H9 (cell line): ENCODE results near the gene SLC34A3. TPM values are rescaled to one million over a fixed set of nuclear protein-coding genes. Genes with fewer than 3 reads are reported as not detected.

Experiments
- DNase-seq: peaks from one replicate; pipeline ENCODE4 v3.0.0-alpha.2; 2017
- H2AFZ ChIP-seq: one replicate; pipeline ENCODE4 v1.6.1; 2013; ENCODE audit warnings: mild to moderate bottlenecking, low read length, control low read depth, moderate library complexity
- H2AK5ac ChIP-seq: 2 replicates; pipeline ENCODE4 v1.6.1; 2013; ENCODE audit warnings: low read length, control low read depth, mixed read lengths; ENCODE audit not compliant: insufficient read length
- H2BK120ac ChIP-seq: one replicate; pipeline ENCODE4 v1.6.1; 2013; ENCODE audit warnings: low read depth, mild to moderate bottlenecking, low read length, control low read depth, inconsistent platforms; ENCODE audit not compliant: poor library complexity, severe bottlenecking
- H2BK12ac ChIP-seq: 2 replicates; pipeline ENCODE4 v1.6.1; 2013; ENCODE audit warnings: low read length, control low read depth, mixed read lengths, low read depth; ENCODE audit not compliant: insufficient read length
- H2BK15ac ChIP-seq: 2 replicates; pipeline ENCODE4 v1.6.1; 2013; ENCODE audit warnings: low read depth, low read length, control low read depth
- H2BK20ac ChIP-seq: one replicate; pipeline ENCODE4 v1.6.1; 2013; ENCODE audit warnings: low read depth, mild to moderate bottlenecking, low read length, control low read depth, inconsistent platforms; ENCODE audit not compliant: poor library complexity, severe bottlenecking
- H2BK5ac ChIP-seq: 2 replicates; pipeline ENCODE4 v1.6.1; 2013; ENCODE audit warnings: low read length, control low read depth, mixed read lengths; ENCODE audit not compliant: insufficient read length
- H3K14ac ChIP-seq: 2 replicates; pipeline ENCODE4 v1.6.1; 2013; ENCODE audit warnings: low read length, control low read depth; ENCODE audit not compliant: insufficient read depth
- H3K18ac ChIP-seq: 2 replicates; pipeline ENCODE4 v1.6.1; 2013; ENCODE audit warnings: low read depth, mild to moderate bottlenecking, mixed read lengths, low read length, control low read depth; ENCODE audit not compliant: insufficient read length
- H3K23ac ChIP-seq: 2 replicates; pipeline ENCODE4 v1.6.1; 2013; ENCODE audit warnings: low read length, control low read depth, mixed read lengths, low read depth; ENCODE audit not compliant: insufficient read length
- H3K23me2 ChIP-seq: 2 replicates; pipeline ENCODE4 v1.6.1; 2013; ENCODE audit warnings: low read depth, mild to moderate bottlenecking, mixed read lengths, low read length, control low read depth; ENCODE audit not compliant: insufficient read length, poor library complexity, severe bottlenecking
- H3K27ac ChIP-seq: 2 replicates; pipeline ENCODE4 v1.5.1; 2013; ENCODE audit warnings: low read length, control low read depth, mixed read lengths, low read depth; ENCODE audit not compliant: insufficient read length
- H3K27me3 ChIP-seq: 2 replicates; pipeline ENCODE4 v1.6.1; 2013; ENCODE audit warnings: low read length, control low read depth, inconsistent platforms; ENCODE audit not compliant: insufficient read depth
- H3K4ac ChIP-seq: 2 replicates; pipeline ENCODE4 v1.6.1; 2013; ENCODE audit warnings: low read depth, mild to moderate bottlenecking, control low read depth, inconsistent platforms, low read length, moderate library complexity
- H3K4me1 ChIP-seq: 2 replicates; pipeline ENCODE4 v1.6.1; 2013; ENCODE audit warnings: low read length, control low read depth, inconsistent platforms; ENCODE audit not compliant: insufficient read depth
- H3K4me2 ChIP-seq: 2 replicates; pipeline ENCODE4 v1.6.1; 2013; ENCODE audit warnings: low read length, control low read depth, mixed read lengths; ENCODE audit not compliant: insufficient read length, insufficient read depth
- H3K56ac ChIP-seq: 2 replicates; pipeline ENCODE4 v1.6.1; 2013; ENCODE audit warnings: low read depth, mild to moderate bottlenecking, mixed read lengths, low read length, control low read depth; ENCODE audit not compliant: insufficient read length
- H3K79me1 ChIP-seq: 2 replicates; pipeline ENCODE4 v1.6.1; 2013; ENCODE audit warnings: low read depth, mild to moderate bottlenecking, moderate library complexity, low read length, control low read depth, inconsistent platforms; ENCODE audit not compliant: insufficient read depth, poor library complexity, severe bottlenecking
- H3K79me2 ChIP-seq: 2 replicates; pipeline ENCODE4 v1.6.1; 2013; ENCODE audit warnings: low read length, control low read depth, inconsistent platforms; ENCODE audit not compliant: insufficient read depth
- H3K9ac ChIP-seq: 2 replicates; pipeline ENCODE4 v1.6.1; 2013; ENCODE audit warnings: low read length, control low read depth, mixed read lengths; ENCODE audit not compliant: insufficient read length; ENCODE audit errors: extremely low read depth
- H3K9me3 ChIP-seq: one replicate; pipeline ENCODE4 v1.6.1; 2013; ENCODE audit warnings: low read depth, low read length, inconsistent platforms; ENCODE audit not compliant: control insufficient read depth
- H3T11ph ChIP-seq: one replicate; pipeline ENCODE4 v1.6.1; 2013; ENCODE audit warnings: mild to moderate bottlenecking, low read length, control low read depth, inconsistent platforms
- H4K20me1 ChIP-seq: one replicate; pipeline ENCODE4 v1.6.1; 2013; ENCODE audit not compliant: control insufficient read depth, insufficient read length, insufficient read depth
- H4K5ac ChIP-seq: 2 replicates; pipeline ENCODE4 v1.6.1; 2013; ENCODE audit warnings: low read depth, mild to moderate bottlenecking, mixed read lengths, low read length, control low read depth; ENCODE audit not compliant: insufficient read length
- H4K8ac ChIP-seq: replicated peaks from 2 replicates; pipeline ENCODE4 v1.6.1; 2013; ENCODE audit warnings: low read length, control low read depth, mixed read lengths, low read depth; ENCODE audit not compliant: insufficient read length
- H4K91ac ChIP-seq: 2 replicates; pipeline ENCODE4 v1.6.1; 2013; ENCODE audit warnings: low read depth, mild to moderate bottlenecking, moderate library complexity, mixed read lengths, low read length, control low read depth; ENCODE audit not compliant: insufficient read length
- H3K27ac Mint-ChIP-seq, 3 experiments: 2 replicates in 2 of 3; 3 replicates in 1 of 3; pipeline ENCODE4 v1.8.0; 2020 to 2021; ENCODE audit warnings: mixed read lengths in 3 of 3, mild to moderate bottlenecking in 1 of 3, moderate library complexity in 1 of 3
- H3K27me3 Mint-ChIP-seq: 2 replicates; pipeline ENCODE4 v1.8.0; 2021; ENCODE audit warnings: low read depth, mild to moderate bottlenecking, moderate library complexity, mixed read lengths
- H3K36me3 Mint-ChIP-seq, 3 experiments: 2 replicates in 2 of 3; 3 replicates in 1 of 3; pipeline ENCODE4 v1.8.0; 2020 to 2021; ENCODE audit warnings: low read depth in 3 of 3, mixed read lengths in 3 of 3; ENCODE audit not compliant: insufficient read depth in 1 of 3
- H3K4me1 Mint-ChIP-seq, 2 experiments: 2 replicates each; pipeline ENCODE4 v1.8.0; 2020; ENCODE audit warnings: mixed read lengths in 2 of 2
- H3K4me3 Mint-ChIP-seq, 2 experiments: 2 replicates in 1 of 2; 3 replicates in 1 of 2; pipeline ENCODE4 v1.8.0; 2020 to 2021; ENCODE audit warnings: mild to moderate bottlenecking in 2 of 2, mixed read lengths in 2 of 2, moderate library complexity in 1 of 2
- H3K9me3 Mint-ChIP-seq, 2 experiments: 2 replicates in 1 of 2; 3 replicates in 1 of 2; pipeline ENCODE4 v1.8.0; 2020; ENCODE audit warnings: mild to moderate bottlenecking in 2 of 2, mixed read lengths in 2 of 2, moderate library complexity in 1 of 2
- WGBS: extraction: QIAGEN DNeasy Blood & Tissue Kit; methylation state at CpG from one replicate; pipeline ENCODE4 v1.1.7; 2013; ENCODE audit warnings: missing lambda C conversion rate, low lambda C conversion rate, mixed read lengths; ENCODE audit not compliant: insufficient read length; ENCODE audit errors: extremely low coverage; 5-methylcytosine and 5-hydroxymethylcytosine counted together
- total RNA-seq: library from RNA; stranded (reverse); gene quantifications from 2 replicates; pipeline ENCODE4 v1.2.1, GENCODE V29; 2021
- TF ChIP-seq, protein P1 (sequence below): fragments of 200-600 bp; sonication (generic); conservative IDR thresholded peaks from 3 replicates; pipeline ENCODE4 v1.8.0; 2021; ENCODE audit warnings: antibody characterized with exemption, mild to moderate bottlenecking

SLC34A3 gene
- total RNA-seq, 1 experiment from 2014 or later: not detected

DNA sequence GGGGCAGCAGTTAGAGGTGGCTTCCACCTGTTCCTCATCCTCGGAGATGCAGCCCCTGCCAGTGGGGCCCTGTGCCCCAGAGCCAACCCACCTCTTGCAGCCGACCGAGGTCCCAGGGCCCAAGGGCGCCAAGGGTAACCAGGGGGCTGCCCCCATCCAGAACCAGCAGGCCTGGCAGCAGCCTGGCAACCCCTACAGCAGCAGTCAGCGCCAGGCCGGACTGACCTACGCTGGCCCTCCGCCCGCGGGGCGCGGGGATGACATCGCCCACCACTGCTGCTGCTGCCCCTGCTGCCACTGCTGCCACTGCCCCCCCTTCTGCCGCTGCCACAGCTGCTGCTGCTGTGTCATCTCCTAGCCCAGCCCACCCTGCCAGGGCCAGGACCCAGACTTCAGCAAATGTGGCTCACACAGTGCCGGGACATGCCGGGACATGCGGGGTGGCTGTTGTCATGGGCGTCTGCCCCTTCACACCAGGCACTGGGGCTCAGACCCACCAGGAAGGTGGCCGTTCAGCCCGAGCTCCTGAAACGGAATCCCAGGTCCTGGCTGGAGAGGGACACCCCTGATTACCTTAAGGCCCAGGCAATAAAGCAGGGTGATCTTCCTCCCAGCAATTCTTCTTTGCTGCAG is 4.9 kb upstream of the SLC34A3 start:
- H3K4ac ChIP-seq: no peak overlapping the region
- no peaks in the 10 kb centered on the region for H3K79me1 ChIP-seq
- no peak overlapping the region for H3K4me2 ChIP-seq
- H3K4me3 Mint-ChIP-seq: no peak overlapping the region
- no peaks in the 10 kb centered on the region for H3K79me2 ChIP-seq
- no peak overlapping the region for H4K91ac ChIP-seq
- WGBS: no CpG with 5 or more reads among the region's 21 CpGs
- no peaks in the 10 kb centered on the region for H3K9me3 Mint-ChIP-seq
- no peak overlapping the region for H4K8ac ChIP-seq
- H2BK12ac ChIP-seq: no peak overlapping the region
- no peaks in the 10 kb centered on the region for H3K36me3 Mint-ChIP-seq
- H4K20me1 ChIP-seq: no peaks in the 10 kb centered on the region
- no peaks in the 10 kb centered on the region for H3K4me1 ChIP-seq
- no peak overlapping the region for H3K56ac ChIP-seq
- no peak overlapping the region for H3K27ac Mint-ChIP-seq
- H3K27me3 Mint-ChIP-seq: no peaks in the 10 kb centered on the region; the same call in 1 of the 2 replicates
- H2AK5ac ChIP-seq: no peak overlapping the region
- H3T11ph ChIP-seq: no peak overlapping the region
- H3K18ac ChIP-seq: no peak overlapping the region
- no peak overlapping the region for H2AFZ ChIP-seq
- H2BK20ac ChIP-seq: no peak overlapping the region
- TF ChIP-seq, protein P1, sequence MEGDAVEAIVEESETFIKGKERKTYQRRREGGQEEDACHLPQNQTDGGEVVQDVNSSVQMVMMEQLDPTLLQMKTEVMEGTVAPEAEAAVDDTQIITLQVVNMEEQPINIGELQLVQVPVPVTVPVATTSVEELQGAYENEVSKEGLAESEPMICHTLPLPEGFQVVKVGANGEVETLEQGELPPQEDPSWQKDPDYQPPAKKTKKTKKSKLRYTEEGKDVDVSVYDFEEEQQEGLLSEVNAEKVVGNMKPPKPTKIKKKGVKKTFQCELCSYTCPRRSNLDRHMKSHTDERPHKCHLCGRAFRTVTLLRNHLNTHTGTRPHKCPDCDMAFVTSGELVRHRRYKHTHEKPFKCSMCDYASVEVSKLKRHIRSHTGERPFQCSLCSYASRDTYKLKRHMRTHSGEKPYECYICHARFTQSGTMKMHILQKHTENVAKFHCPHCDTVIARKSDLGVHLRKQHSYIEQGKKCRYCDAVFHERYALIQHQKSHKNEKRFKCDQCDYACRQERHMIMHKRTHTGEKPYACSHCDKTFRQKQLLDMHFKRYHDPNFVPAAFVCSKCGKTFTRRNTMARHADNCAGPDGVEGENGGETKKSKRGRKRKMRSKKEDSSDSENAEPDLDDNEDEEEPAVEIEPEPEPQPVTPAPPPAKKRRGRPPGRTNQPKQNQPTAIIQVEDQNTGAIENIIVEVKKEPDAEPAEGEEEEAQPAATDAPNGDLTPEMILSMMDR: no peak
- H3K27ac ChIP-seq: no peak overlapping the region
- H2BK5ac ChIP-seq: no peak overlapping the region
- no peak overlapping the region for H2BK120ac ChIP-seq
- H3K9ac ChIP-seq: no peak overlapping the region
- H3K23me2 ChIP-seq: peaks cover 18% of the 10 kb centered on the region
- peaks cover 2 to 5% of the 10 kb centered on the region in 2 experiments for H3K4me1 Mint-ChIP-seq
- DNase-seq: no peak
- no peak overlapping the region for H4K5ac ChIP-seq
- no peak overlapping the region for H3K23ac ChIP-seq
- no peak overlapping the region for H2BK15ac ChIP-seq
- no peak overlapping the region for H3K14ac ChIP-seq
- no peaks in the 10 kb centered on the region for H3K9me3 ChIP-seq
- H3K27me3 ChIP-seq: no peaks in the 10 kb centered on the region
